DMS53 treated with DMSO at 0.1 percent for 48 hours (cell line): ENCODE results near the gene DNAJC30.
A peak's percentile ranks its signal among the peaks of the same experiment; 100 is the strongest.

Experiments
- DNase-seq: peaks from one replicate; lab custom pipeline; 2025; ENCODE audit not compliant: unreplicated experiment; lab: John Stamatoyannopoulos, UW

The DNAJC30 gene

DNA sequence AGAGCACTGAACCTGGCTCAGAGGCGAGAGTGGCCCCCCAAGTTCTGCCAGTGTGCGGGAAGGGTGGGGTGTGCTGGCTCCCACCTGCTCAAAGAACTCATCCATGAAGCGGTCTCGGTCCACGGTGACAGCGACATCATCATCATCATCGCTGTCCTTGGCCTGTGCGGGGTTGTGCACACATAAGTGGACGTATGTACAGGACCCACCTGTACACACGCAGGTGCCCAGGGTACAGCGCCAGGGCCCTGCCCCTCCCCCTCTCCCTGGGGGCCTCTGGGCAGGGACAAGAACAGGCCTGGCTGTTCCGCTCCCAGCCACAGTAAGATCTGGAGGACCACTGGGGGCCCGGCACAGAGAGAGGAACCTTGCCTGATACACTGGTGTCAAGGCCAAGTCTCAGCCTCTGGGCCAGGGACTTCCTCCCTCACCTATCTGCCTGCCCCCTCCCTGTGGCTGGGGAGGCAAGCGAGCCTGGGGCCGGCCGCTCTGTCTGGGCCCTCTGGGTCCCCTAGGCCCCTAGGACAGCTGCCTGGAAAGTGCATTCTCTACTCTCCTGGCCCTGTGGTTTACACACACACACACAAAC, 25.8 kb upstream of the DNAJC30 start:
- DNase-seq: no peak

GRCh38 chr7:73707045-73707631, 23.9 kb upstream of the DNAJC30 start:
- DNase-seq: peak; percentile 58

- DNase-seq: no peak
These were observed 23.1 kb upstream of the DNAJC30 start for GRCh38 chr7:73706126-73707044.

DNA sequence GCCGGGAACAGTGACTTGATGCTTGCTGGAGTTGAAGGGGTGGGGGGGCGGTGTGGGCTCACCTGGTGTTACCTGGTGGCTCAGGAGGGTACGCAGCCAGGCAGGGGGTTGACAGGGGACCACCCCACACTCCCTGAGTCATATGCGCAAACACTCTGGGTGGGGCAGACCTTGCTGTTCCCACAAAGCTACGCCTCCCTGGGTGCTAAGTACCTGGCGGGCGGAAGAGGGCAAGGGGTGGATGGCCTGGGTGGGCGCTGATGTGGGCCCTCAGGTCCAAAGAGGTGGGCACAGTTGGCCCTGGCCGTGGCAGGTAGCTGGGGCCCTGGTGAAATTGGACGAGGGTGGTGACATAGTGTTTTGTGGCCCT, 22.3 kb upstream of the DNAJC30 start:
- no peak for DNase-seq

- DNase-seq: no peak
These were observed 21.6 kb upstream of the DNAJC30 start for GRCh38 chr7:73704640-73705550.

- no peak for DNase-seq
These were observed 20.7 kb upstream of the DNAJC30 start for GRCh38 chr7:73703757-73704639.

GRCh38 chr7:73703225-73703624, 20.0 kb upstream of the DNAJC30 start:
- no peak for DNase-seq

GRCh38 chr7:73702665-73703064, 19.4 kb upstream of the DNAJC30 start:
- no peak for DNase-seq

DNA sequence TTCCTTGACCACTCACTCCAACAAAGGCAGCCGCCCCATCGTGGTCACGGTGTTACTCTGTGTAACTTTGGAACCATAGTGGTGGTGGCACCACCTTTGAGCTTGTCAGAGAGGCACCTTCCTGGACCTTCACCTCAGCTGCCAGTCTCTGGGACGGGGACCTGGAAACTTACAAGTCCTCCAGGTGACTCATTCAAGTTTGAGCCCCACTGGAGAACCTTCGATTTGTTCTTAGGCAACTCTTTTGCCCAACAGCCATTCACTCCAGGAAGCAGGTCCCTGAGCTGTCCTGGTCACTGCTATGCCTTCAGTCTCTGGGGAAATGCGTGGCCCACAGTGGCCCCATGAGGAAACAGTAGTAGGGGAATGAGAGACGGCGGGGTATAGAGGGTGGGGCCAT, 19.0 kb upstream of the DNAJC30 start:
- no peak for DNase-seq

- DNase-seq: peak; percentile 28
These were observed 18.2 kb upstream of the DNAJC30 start for GRCh38 chr7:73701357-73701995.

DNA sequence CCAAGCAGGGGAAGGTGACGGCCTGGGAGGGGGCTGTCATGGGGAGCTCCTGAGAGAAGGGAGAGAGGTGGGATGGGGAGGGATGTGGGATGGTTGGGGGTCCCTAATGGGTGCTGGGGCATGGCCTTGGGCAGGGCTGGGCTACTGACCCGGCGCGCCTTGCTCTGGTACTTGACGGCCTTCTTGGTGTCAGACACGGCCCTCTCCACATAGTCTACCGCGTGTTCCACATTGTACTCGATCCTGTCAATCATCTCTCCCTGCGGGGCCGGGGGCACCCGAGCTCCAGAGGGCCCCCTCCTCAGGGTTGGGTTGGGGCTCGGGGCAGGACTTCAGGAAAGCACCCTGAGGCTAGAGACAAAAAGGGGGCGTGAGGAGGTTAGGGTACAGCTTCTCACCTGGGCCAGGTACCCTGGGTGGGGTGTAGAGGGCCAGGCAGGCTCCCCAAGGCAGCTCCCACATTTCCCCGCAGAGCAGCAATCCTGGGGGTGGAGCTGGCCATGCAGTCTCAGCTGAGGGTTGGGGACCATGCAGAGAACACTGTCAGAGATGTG, 17.4 kb upstream of the DNAJC30 start:
- DNase-seq: no peak

DNA sequence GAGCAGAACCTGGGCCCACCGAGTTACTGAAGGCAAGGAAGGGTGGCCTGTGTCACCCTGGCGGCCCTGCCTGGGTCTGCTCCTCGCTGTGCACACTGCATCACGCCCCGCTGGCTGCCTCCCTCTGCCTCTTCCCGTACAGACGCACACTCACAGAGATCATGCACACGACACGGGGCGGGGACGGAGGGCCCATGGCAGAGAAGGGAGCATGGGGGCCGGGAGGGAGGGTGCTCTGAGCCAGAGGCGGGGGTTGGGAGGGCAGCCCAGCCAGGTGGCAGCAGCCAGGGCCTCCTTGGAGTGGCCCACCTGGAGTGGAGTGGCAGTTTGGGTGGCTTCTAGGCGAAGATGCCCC, 16.8 kb upstream of the DNAJC30 start:
- DNase-seq: no peak

DNA sequence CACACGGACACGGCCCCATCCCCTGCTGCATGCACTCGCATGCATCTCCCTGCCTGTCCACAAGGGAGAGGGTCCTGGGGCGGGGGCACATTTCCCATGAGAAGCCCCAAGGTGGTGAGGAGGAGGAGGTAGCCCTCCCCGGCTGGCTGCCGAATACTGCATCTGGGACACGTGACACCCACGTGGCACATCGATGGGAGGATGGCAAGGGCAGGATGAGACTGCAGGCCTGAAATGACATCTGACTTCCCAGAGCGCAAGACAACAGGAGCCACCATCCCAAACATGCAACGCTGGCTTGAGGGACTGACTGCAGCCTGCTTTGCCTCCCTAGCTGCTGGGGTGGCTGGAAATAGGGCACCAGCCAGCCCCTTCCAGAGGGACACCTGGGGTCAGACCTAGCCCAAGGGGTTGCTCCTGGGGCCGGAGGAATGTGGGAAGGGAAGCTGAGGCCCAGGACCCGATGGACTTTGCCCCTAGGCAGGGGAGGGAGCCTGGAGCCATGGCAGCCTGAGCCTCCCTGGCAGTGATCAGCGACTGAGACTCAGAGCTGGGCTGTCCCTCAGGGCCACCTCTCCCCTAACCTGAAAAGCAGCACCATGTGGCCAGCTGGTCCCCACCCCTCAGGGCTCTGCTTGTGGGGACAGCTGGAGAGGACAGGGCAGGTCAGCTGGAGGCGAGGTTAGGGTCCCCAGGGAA, 16.3 kb upstream of the DNAJC30 start:
- DNase-seq: no peak

- DNase-seq: no peak
These were observed 15.2 kb upstream of the DNAJC30 start for GRCh38 chr7:73698410-73698809.

- no peak for DNase-seq
These were observed 13.1 kb upstream of the DNAJC30 start for GRCh38 chr7:73696372-73696771.

DNA sequence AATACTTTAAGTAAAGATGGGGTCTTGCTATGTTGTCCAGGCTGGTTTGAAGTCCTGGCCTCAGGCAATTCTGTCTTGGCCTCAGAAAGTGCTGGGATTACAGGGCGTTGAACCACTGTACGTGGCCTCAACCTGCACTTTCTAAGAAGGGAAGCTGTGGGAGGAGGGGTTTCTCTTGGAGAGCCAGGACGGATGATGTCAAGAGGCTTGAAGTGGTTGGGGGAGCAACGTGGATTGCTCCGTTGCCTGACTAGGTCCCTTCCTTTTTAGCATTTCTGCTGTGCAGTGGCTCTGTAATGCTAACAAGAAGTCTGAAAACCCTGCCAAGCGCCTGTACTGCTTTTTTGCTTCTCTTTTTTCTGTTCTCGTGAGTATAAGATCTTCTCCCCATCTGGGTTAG, 7.4 kb upstream of the DNAJC30 start:
- DNase-seq: no peak

DNA sequence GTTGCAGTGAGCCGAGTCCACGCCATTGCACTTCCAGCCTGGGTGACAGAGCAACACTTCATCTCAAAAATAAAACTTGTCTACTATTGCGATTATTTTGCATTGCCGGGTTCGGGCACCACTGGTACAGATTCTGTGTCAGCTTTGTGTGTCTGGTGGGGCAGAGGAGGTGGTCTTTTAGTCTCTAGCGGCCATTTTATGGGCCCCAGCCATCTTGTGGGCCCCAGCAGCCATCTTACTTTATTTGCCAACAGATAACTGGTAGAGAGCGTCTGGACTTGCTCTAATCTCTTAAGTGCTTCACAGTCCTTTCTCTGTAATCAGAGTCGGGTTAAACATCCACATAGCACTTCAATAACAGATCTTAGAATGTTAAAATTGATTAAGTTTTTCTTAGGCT, 5.0 kb upstream of the DNAJC30 start:
- DNase-seq: no peak

DNA sequence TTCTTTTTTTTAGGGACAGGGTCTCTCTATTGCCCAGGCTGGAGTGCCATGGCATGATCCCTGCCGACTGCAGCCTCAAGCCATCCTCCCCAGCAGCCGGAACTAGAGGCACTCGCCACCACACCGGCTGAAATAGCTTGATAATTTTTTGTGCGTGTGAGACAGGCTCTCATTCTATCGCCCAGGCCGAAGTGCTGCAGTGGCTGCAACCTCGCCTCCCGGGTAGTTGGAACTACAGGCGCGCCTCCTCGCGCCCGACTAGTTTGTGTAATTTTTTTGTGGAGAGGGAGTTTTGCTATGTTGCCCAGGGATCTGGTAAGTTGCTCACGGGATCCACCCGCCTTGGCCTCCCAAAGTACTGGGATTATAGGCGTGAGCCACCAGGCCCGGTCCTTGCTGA, 2.1 kb upstream of the DNAJC30 start:
- DNase-seq: no peak
